MG63 (cell line): ENCODE measurements around the gene EBF3. TPM values are rescaled to one million over a fixed set of nuclear protein-coding genes. Genes with fewer than 3 reads are reported as not detected.

Source experiments
- DNase-seq: peaks from one replicate; pipeline ENCODE4 v3.0.0-alpha.2; 2020
- H3K27me3 ChIP-seq: fragments of 250-450 bp; sonication (Bioruptor Pico); 2 replicates; pipeline ENCODE4 v1.5.1; 2020; ENCODE audit warnings: mild to moderate bottlenecking, moderate library complexity
- H3K36me3 ChIP-seq: fragments of 250-450 bp; sonication (Bioruptor Pico); 2 replicates; pipeline ENCODE4 v1.5.1; 2020; ENCODE audit warnings: mild to moderate bottlenecking, moderate library complexity
- H3K4me3 ChIP-seq: fragments of 250-450 bp; sonication (Bioruptor Pico); 2 replicates; pipeline ENCODE4 v1.5.1; 2020; ENCODE audit warnings: mild to moderate bottlenecking, moderate library complexity
- H3K9me3 ChIP-seq: fragments of 250-450 bp; sonication (Bioruptor Pico); 2 replicates; pipeline ENCODE4 v1.5.1; 2020; ENCODE audit warnings: mild to moderate bottlenecking, moderate library complexity
- total RNA-seq: library from RNA; depleted of rRNA; stranded (reverse); fragments of >200 nt; shearing (Covaris generic); gene quantifications from 2 replicates; pipeline ENCODE4 v1.2.3, GENCODE V29; 2014; ENCODE audit warnings: low replicate concordance

EBF3 gene
- total RNA-seq, 1 experiment from 2014 or later: 3.1 TPM

GRCh38 chr10:129897871-129898626 lies 66.0 kb downstream of the EBF3 start:
- Histone ChIP-seq H3K9me3 (no peaks in the 10 kb centered on the region), H3K36me3 (no peaks in the 10 kb centered on the region), H3K27me3 (no peaks in the 10 kb centered on the region), H3K4me3 (no peak overlapping the region)
- no peak for DNase-seq

- H3K4me3 ChIP-seq: no peak overlapping the region
- H3K36me3 ChIP-seq: no peaks in the 10 kb centered on the region
- H3K9me3 ChIP-seq: no peaks in the 10 kb centered on the region
- H3K27me3 ChIP-seq: no peaks in the 10 kb centered on the region
- DNase-seq: no peak
These were observed 67.2 kb downstream of the EBF3 start for GRCh38 chr10:129896860-129897200.

DNA sequence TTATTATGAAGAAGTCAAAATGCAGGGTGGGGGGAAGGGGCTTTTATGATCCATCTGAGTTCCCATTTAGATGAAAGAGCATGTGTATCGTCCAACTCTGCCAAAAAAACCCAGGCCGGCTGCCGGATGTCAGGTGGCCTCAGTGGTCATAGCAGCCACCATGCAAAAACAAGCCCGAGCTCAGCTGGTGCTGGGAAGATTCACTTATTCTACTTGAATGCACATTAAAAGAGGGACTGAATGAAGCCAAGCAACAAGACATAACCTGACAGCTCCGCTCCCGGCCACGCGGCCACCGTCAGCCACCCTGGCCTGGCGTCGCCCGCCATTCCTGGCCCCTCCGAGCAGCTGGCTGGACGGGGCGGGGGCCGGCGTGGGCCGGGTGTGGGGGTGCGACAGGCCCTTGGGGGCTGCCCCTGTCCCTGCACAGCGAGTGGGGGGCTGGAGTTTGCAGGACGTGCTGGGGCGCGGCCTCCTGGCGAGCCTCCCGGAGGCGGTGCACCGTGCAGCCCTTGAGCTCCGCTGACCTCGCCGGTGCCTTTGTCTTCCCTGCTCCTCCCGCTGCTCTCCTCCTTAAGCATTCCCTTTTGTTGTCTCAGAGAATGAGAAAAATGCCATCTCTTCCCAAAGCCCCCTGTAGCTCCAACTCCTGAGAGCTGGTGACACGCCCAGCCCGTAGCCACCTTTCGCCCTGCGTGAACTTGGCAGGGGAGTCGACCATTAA lies 67.8 kb downstream of the EBF3 start:
- no peaks in the 10 kb centered on the region for H3K27me3 ChIP-seq
- no peak for DNase-seq
- H3K36me3 ChIP-seq: no peaks in the 10 kb centered on the region
- H3K4me3 ChIP-seq: no peak overlapping the region
- no peaks in the 10 kb centered on the region for H3K9me3 ChIP-seq

DNA sequence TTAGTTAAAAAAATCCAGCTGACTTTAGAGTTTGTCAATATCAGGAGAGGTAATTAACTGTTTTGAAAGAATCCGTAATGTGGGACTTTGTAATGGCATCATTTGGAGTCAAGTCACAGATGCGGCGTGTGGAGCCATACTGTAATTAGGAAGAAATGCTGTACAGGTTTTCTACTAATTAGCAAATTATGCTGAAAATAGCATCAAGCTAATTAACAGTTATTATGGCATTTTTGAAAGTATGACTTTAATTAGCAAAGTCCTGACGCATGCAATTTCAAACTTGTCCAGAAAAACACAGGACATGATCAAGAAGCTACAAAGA lies 68.3 kb downstream of the EBF3 start:
- no peak for DNase-seq
- Histone ChIP-seq H3K27me3 (no peaks in the 10 kb centered on the region), H3K36me3 (no peaks in the 10 kb centered on the region), H3K4me3 (no peak overlapping the region), H3K9me3 (no peaks in the 10 kb centered on the region)

DNA sequence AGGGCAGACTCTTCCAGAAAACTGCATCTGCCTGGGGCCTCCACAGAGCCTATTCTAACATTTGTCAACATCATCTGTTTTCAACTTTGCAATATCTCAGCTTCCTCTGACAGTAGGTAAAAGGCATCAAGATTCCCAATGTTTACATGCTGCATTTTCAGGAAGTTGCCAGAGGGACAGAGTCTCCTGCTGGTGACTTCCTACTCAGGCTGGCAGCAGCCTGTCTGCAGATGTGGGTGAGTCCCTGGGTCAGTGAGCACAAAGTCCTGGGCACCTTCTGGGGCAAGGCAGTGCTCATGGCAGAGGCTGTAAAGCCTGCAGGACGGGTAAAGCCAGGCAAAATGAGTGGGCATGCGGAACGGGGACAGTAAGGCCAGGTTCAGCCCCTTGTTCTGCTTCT lies 69.4 kb downstream of the EBF3 start:
- Histone ChIP-seq H3K36me3 (no peaks in the 10 kb centered on the region), H3K9me3 (no peaks in the 10 kb centered on the region)
- no peak for DNase-seq

GRCh38 chr10:129893104-129894089 lies 70.7 kb downstream of the EBF3 start:
- Histone ChIP-seq H3K9me3 (no peaks in the 10 kb centered on the region), H3K36me3 (no peaks in the 10 kb centered on the region), H3K4me3 (no peak overlapping the region), H3K27me3 (no peaks in the 10 kb centered on the region)
- no peak for DNase-seq

More for the DNA sequence above, 69.4 kb downstream of the EBF3 start:
- H3K4me3 ChIP-seq: no peak overlapping the region
- no peaks in the 10 kb centered on the region for H3K27me3 ChIP-seq

- H3K4me3 ChIP-seq: no peak overlapping the region
- H3K9me3 ChIP-seq: no peaks in the 10 kb centered on the region
- DNase-seq: no peak
These were observed 71.5 kb downstream of the EBF3 start for GRCh38 chr10:129892548-129893052.

GRCh38 chr10:129891806-129892205 lies 72.3 kb downstream of the EBF3 start:
- Histone ChIP-seq H3K36me3 (no peaks in the 10 kb centered on the region), H3K4me3 (no peak overlapping the region), H3K9me3 (no peaks in the 10 kb centered on the region), H3K27me3 (no peaks in the 10 kb centered on the region)
- DNase-seq: no peak

More at GRCh38 chr10:129892548-129893052, 71.5 kb downstream of the EBF3 start:
- H3K27me3 ChIP-seq: no peaks in the 10 kb centered on the region
- no peaks in the 10 kb centered on the region for H3K36me3 ChIP-seq

- Histone ChIP-seq H3K27me3 (no peaks in the 10 kb centered on the region), H3K9me3 (no peaks in the 10 kb centered on the region), H3K4me3 (no peak overlapping the region), H3K36me3 (no peaks in the 10 kb centered on the region)
- DNase-seq: no peak
These were observed 73.9 kb downstream of the EBF3 start for GRCh38 chr10:129890170-129890569.

- DNase-seq: peak; percentile 58
- no peaks in the 10 kb centered on the region for H3K36me3 ChIP-seq
- no peak overlapping the region for H3K4me3 ChIP-seq
- H3K9me3 ChIP-seq: no peaks in the 10 kb centered on the region
- H3K27me3 ChIP-seq: no peaks in the 10 kb centered on the region
These were observed 75.1 kb downstream of the EBF3 start for GRCh38 chr10:129888784-129889616.

GRCh38 chr10:129887986-129888783 lies 75.9 kb downstream of the EBF3 start:
- H3K36me3 ChIP-seq: no peaks in the 10 kb centered on the region
- H3K4me3 ChIP-seq: no peak overlapping the region
- no peak for DNase-seq
- no peaks in the 10 kb centered on the region for H3K9me3 ChIP-seq
- H3K27me3 ChIP-seq: no peaks in the 10 kb centered on the region

- no peak for DNase-seq
- H3K27me3 ChIP-seq: no peaks in the 10 kb centered on the region
- no peaks in the 10 kb centered on the region for H3K36me3 ChIP-seq
- no peak overlapping the region for H3K4me3 ChIP-seq
- no peaks in the 10 kb centered on the region for H3K9me3 ChIP-seq
These were observed 76.6 kb downstream of the EBF3 start for GRCh38 chr10:129887381-129887905.

- H3K36me3 ChIP-seq: no peaks in the 10 kb centered on the region
- no peak overlapping the region for H3K4me3 ChIP-seq
- no peak for DNase-seq
- H3K9me3 ChIP-seq: no peaks in the 10 kb centered on the region
- no peaks in the 10 kb centered on the region for H3K27me3 ChIP-seq
These were observed 77.8 kb downstream of the EBF3 start for GRCh38 chr10:129886263-129886662.

GRCh38 chr10:129885526-129885925 lies 78.5 kb downstream of the EBF3 start:
- H3K27me3 ChIP-seq: no peaks in the 10 kb centered on the region
- H3K4me3 ChIP-seq: no peak overlapping the region
- no peaks in the 10 kb centered on the region for H3K9me3 ChIP-seq
- DNase-seq: no peak
- no peaks in the 10 kb centered on the region for H3K36me3 ChIP-seq

DNA sequence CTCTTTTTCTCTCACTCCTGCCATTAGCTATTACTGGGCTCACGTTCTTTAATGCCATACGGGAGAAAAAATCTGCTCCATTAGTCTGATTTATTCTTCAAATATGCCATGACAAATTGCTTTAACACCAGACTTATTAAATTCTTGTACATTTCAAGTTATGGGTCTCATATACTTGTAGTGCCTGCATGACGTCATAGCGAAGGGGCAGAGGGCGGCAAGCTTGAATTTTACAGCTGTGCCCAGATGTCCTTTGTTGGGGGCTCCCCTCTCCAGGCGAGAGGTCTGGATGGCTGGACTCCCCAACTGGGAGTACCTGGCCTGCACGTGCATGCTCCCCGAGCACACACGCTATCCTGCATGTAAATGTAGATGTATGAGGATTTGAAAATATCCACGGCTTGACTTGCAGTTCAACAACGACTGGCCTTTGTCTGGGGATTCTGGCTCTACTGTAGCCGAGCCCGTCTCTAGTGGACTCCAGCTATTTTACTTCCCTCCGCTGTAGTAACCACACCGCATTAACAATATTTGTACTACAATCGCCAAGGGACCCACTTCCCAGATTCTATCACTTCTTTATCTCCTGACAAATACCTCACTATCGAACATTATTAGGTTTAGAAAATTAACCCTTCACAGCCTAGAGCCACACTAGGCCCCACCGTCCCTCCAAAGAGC lies 79.5 kb downstream of the EBF3 start:
- H3K36me3 ChIP-seq: no peaks in the 10 kb centered on the region
- H3K9me3 ChIP-seq: no peaks in the 10 kb centered on the region
- H3K4me3 ChIP-seq: no peak overlapping the region
- H3K27me3 ChIP-seq: no peaks in the 10 kb centered on the region
- no peak for DNase-seq
